ENCODE data around the gene FUT6. TPM values are rescaled to one million over a fixed set of nuclear protein-coding genes. Genes with fewer than 3 reads are reported as not detected.

The FUT6 gene
- total RNA-seq, 2 experiments from 2014 or later, result not detected

GRCh38 chr19:5793188-5793587 is 46.3 kb downstream of the FUT6 start:
- no peaks in the 10 kb centered on the region for H3K9me3 Mint-ChIP-seq
- CTCF ChIA-PET, result interaction anchor here (0.6 to 2.7 kb wide), 3 partner anchors 11 to 166 kb away, joined by 3 to 17 read pairs (median 3); partner anchors contain the start of gene NRTN
- intact Hi-C loops (cut with micrococcal nuclease), result loop anchor here (5.0 to 10.0 kb wide), 2 partner anchors 184 to 208 kb away; partner anchors contain the start of gene RANBP3
- no peak overlapping the region for H3K4me3 Mint-ChIP-seq
- peaks cover 13% of the 10 kb centered on the region for H3K36me3 Mint-ChIP-seq (ENCODE audit: low read depth)
- H3K4me1 Mint-ChIP-seq (ENCODE audit: low read depth), result peaks cover 13% of the 10 kb centered on the region
- no peak overlapping the region for H3K27ac Mint-ChIP-seq
- no peaks in the 10 kb centered on the region for H3K27me3 Mint-ChIP-seq (ENCODE audit: low read depth)
- DNase-seq, result no peak

- Mint-ChIP-seq H3K4me1 (ENCODE audit: low read depth) (peaks cover 13% of the 10 kb centered on the region), H3K9me3 (no peaks in the 10 kb centered on the region), H3K27me3 (ENCODE audit: low read depth) (no peaks in the 10 kb centered on the region), H3K36me3 (ENCODE audit: low read depth) (peaks cover 17% of the 10 kb centered on the region), H3K27ac (no peak overlapping the region), H3K4me3 (peak overlapping the region; percentile 24)
- intact Hi-C loops (cut with micrococcal nuclease), result loop anchor here (5.0 to 10.0 kb wide), 2 partner anchors 185 to 207 kb away; partner anchors contain the start of gene RANBP3
- CTCF ChIA-PET, result interaction anchor here (2.1 kb wide), 1 partner anchor 12 kb away, joined by 16 read pairs; the partner anchor contains the start of gene NRTN
- DNase-seq, result no peak
Observed at GRCh38 chr19:5792224-5792623, 47.3 kb downstream of the FUT6 start.

DNA sequence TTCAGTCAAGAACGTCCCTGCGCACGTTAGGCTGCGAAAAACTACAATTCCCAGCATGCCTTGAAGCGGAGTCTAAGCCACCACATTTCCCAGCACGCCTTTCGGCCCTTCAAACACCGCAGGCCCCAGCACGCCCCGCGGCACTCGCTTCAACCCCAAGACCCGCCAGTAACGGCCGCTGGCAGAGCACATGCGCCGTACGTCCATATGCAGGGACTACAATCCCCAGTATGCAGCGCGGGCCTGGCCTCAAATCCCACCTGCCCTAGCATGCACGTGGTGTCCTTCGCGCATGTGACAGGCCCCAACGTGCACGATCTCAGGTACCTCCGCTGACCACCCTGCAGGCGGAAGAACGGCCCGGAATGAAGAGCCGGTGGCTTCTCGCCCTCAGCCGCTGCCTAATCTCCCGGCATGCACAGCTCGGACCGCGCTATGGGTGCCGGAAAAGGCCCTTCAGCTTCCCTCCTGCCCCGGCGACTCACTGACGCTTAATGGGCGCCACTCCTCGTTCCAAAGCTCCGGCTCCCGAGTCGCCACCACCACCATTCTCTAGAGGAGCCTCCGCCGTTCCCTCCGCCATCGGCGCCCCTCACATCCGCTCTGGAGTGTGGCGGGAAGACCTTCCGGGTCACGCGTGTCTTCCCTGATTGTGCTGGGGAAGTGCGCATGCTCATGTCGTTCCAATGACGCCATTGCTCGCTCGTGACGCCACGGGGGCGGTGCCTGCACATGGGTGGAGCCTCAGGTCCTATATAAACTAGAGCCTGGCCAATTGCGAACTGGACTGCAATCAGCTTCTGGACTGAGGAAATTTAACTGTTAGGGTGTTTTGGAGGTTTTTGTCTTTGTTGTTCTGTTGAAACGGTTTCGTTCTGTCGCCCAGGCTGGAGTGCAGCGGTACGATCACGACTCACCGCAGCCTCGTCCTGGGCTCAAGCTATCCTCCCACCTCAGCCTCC is 48.7 kb downstream of the FUT6 start, which contains the start of gene DUS3L:
Gene DUS3L (minus strand): TSS at position 605 of the 962 bp plus-strand sequence. CDS start 22 bp downstream, at position 583.
- Mint-ChIP-seq H3K27me3 (ENCODE audit: low read depth) (no peaks in the 10 kb centered on the region), H3K4me1 (ENCODE audit: low read depth) (peaks cover 13% of the 10 kb centered on the region), H3K27ac (peak within 1 kb of the TSS; percentile 100), H3K4me3 (peak within 1 kb of the TSS; percentile 100), H3K36me3 (ENCODE audit: low read depth) (peaks cover 28% of the 10 kb centered on the region), H3K9me3 (no peaks in the 10 kb centered on the region)
- intact Hi-C loops (cut with micrococcal nuclease), result loop anchor here (1.0 to 10.0 kb wide), 12 partner anchors 37 to 1000 kb away; partner anchors contain the start of genes CATSPERD, CLPP, FEM1A and LONP1
- CTCF ChIA-PET, result interaction anchor here (0.7 to 2.1 kb wide), 2 partner anchors 13 to 16 kb away, joined by 5 to 16 read pairs; partner anchors contain the start of gene NRTN
- DNase-seq, result peak; percentile 98

DNA sequence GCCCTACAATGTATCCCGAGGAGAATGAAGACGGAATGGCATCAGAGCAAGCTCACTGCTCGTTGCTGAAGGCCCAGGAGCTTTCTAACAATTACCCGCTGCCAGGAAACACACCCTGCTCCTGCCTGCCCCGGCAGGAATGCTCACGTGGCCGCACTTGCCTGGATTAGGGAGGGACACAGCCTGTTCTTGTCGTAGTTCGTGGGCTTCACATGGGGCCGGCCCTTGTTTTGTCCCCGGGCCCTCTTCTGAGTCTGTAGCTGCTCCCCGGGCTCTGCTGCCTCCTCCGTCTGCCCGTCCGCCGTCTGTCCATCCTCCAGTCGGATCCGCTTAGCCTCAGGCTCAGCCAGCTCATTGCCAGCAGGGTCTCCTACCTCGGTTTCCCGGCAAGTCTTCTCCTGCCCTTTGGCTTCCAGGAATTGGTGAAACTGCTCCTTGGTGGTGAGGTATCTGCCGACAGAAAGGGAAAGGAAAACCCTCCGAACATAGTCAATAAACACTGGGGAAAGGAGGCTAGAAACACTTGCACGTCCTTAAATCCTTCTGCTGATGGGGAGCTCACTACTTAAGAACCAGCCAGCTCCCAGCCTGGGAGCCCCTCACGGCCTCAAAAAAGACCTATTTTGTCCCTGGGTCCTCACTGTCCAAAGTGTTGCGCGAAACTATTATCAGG is 49.5 kb downstream of the FUT6 start:
- intact Hi-C loops (cut with micrococcal nuclease), result loop anchor here (1.0 to 10.0 kb wide), 11 partner anchors 70 to 999 kb away; partner anchors contain the start of genes CATSPERD, CLPP, FEM1A and LONP1
- CTCF ChIA-PET, result interaction anchor here (0.7 to 2.1 kb wide), 2 partner anchors 14 to 16 kb away, joined by 5 to 16 read pairs; partner anchors contain the start of gene NRTN
- H3K4me1 Mint-ChIP-seq (ENCODE audit: low read depth), result peaks cover 13% of the 10 kb centered on the region
- peak overlapping the region; percentile 100 for H3K27ac Mint-ChIP-seq
- peak overlapping the region; percentile 100 for H3K4me3 Mint-ChIP-seq
- no peak for DNase-seq
- H3K9me3 Mint-ChIP-seq, result no peaks in the 10 kb centered on the region
- no peaks in the 10 kb centered on the region for H3K27me3 Mint-ChIP-seq (ENCODE audit: low read depth)
- peaks cover 29% of the 10 kb centered on the region for H3K36me3 Mint-ChIP-seq (ENCODE audit: low read depth)

GRCh38 chr19:5789351-5789761 is 50.1 kb downstream of the FUT6 start:
- Mint-ChIP-seq H3K36me3 (ENCODE audit: low read depth) (peaks cover 29% of the 10 kb centered on the region), H3K4me1 (ENCODE audit: low read depth) (peaks cover 13% of the 10 kb centered on the region), H3K27ac (no peak overlapping the region), H3K9me3 (no peaks in the 10 kb centered on the region), H3K4me3 (peak overlapping the region; percentile 100), H3K27me3 (ENCODE audit: low read depth) (no peaks in the 10 kb centered on the region)
- no peak for DNase-seq
- intact Hi-C loops (cut with micrococcal nuclease), result no loop called here
- CTCF ChIA-PET, result no interaction called here

DNA sequence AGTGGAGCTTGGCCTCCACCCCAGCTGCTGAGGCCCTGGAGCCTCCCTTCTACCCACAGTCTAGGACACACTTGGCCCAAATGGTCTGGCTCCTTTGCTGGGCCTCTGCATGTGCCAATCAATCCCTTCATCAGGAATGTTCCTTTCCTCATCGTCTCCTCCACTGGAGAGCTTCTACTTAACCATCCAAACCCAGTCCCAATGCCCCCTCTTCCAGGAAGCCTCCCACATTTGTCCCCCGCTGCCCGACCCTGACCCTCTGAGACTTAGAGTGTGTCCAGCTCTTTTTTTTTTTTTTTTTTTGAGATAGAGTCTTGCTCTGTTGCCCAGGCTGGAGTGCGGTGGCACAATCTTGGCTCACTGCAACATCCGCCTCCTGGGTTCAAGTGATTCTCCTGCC is 51.1 kb downstream of the FUT6 start:
- no peak for DNase-seq
- intact Hi-C loops (cut with micrococcal nuclease), result no loop called here
- Mint-ChIP-seq H3K27me3 (ENCODE audit: low read depth) (no peaks in the 10 kb centered on the region), H3K4me3 (peak overlapping the region; percentile 39), H3K4me1 (ENCODE audit: low read depth) (peaks cover 13% of the 10 kb centered on the region), H3K9me3 (no peaks in the 10 kb centered on the region), H3K27ac (no peak overlapping the region), H3K36me3 (ENCODE audit: low read depth) (peaks cover 29% of the 10 kb centered on the region)
- CTCF ChIA-PET, result interaction anchor here (0.6 kb wide), 1 partner anchor 99 kb away, joined by 3 read pairs; the partner anchor contains the start of gene RPL36

DNA sequence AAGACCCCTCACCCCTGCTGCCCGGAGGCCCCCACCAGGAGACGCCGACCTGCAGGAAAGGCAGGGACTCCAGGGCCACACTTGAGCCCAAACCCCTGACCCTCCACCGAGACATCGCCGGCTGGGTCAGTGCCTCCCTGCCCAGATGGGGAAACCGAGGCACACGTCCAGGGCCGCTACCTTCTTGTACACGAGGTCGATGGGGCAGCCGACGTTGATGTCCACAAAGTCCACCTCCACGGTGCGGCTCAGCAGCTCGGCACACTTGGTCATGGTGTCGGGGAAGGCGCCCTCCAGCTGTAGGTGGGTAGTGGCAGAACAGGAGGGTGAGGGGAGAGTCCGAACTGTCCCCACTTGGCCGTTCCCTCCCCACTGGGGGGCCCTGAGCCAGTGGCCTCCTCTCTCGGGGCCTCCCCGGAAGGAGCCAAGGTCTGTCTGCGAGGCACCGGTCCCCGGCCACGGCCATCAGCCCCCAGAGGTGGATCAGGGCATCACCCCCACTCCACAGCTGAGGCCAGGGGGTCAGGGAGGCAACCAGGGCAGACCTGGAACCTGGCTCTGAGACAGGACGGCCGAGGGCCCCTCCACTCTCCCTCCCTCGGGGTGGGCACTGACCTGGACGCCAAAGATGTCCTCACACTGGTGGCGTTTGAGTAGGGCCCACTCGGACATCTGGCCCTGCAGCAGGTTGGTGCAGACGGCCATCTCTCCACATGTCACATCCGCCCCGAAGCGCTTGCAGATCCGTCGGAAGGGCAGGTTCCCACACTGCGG is 51.9 kb downstream of the FUT6 start:
- no peak overlapping the region for H3K27ac Mint-ChIP-seq
- H3K4me1 Mint-ChIP-seq (ENCODE audit: low read depth), result peaks cover 13% of the 10 kb centered on the region
- H3K36me3 Mint-ChIP-seq (ENCODE audit: low read depth), result peaks cover 29% of the 10 kb centered on the region
- no peaks in the 10 kb centered on the region for H3K27me3 Mint-ChIP-seq (ENCODE audit: low read depth)
- CTCF ChIA-PET, result no interaction called here
- DNase-seq, result no peak
- intact Hi-C loops (cut with micrococcal nuclease), result no loop called here
- H3K4me3 Mint-ChIP-seq, result peak overlapping the region; percentile 9
- H3K9me3 Mint-ChIP-seq, result no peaks in the 10 kb centered on the region

DNA sequence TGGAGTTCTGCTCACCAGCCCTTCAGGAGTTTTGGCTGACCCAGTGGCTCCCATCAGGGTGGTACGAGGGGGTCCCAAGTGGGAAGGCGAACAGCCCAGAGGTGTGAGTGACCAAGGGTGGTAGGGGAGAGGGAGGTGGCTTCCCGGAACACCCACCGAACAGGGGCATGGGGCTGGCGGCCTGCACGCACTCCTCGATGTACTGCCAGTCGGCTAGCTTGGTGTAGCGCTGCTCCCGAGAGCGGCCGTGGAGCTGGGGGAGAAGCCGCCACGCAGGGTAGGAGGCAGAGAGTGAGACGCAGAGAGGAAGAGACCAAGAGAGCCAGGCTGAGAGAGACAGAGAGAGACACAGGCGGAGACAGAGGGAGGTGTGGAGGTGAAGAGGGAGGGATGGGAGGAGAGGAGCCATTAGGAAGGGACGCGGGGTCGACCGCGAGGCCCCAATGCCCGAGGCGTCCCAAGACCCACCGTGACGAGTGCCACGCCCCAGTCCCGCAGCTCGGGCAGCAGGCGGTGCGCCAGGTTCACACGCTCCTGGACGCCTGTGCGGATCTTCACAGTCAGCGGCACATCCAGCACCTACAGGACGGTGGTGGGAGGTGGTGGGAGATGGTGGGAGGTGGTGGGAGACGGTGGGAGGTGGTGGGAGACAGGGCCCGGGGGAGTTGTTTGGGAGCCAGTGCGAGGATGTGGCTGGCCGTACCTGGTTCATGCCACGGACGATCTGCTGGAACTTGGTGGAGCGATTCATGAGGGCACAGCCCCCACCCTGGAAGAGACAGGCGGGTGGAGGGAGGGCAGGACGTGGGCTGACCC is 52.7 kb downstream of the FUT6 start:
- Mint-ChIP-seq H3K4me3 (no peak overlapping the region), H3K27ac (no peak overlapping the region), H3K36me3 (ENCODE audit: low read depth) (peaks cover 29% of the 10 kb centered on the region), H3K4me1 (ENCODE audit: low read depth) (peaks cover 13% of the 10 kb centered on the region), H3K27me3 (ENCODE audit: low read depth) (no peaks in the 10 kb centered on the region), H3K9me3 (no peaks in the 10 kb centered on the region)
- intact Hi-C loops (cut with micrococcal nuclease), result no loop called here
- no peak for DNase-seq
- CTCF ChIA-PET, result no interaction called here

DNA sequence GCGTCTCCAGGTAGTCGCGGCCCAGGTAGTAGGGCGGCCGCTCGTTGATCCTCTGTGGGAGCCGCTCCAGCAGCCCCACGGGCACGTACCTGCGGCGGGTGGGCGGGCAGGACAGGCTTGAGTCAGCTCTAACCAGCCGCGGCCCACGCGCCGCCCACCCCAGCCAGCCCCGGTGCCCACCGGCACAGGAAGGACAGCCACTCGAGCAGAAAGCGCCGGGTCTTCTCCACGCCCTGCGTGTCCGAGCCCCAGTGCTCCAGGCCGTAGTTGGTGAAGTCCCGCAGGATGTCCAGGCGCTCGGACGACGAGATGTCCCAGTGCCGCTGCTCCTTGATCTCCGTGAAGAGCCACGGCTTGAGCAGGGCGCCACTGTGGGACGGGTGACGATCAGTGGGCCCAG is 54.1 kb downstream of the FUT6 start:
- Mint-ChIP-seq H3K27me3 (ENCODE audit: low read depth) (no peaks in the 10 kb centered on the region), H3K27ac (no peak overlapping the region), H3K4me1 (ENCODE audit: low read depth) (peaks cover 10% of the 10 kb centered on the region), H3K36me3 (ENCODE audit: low read depth) (peaks cover 24% of the 10 kb centered on the region), H3K4me3 (no peak overlapping the region), H3K9me3 (no peaks in the 10 kb centered on the region)
- intact Hi-C loops (cut with micrococcal nuclease), result no loop called here
- DNase-seq, result no peak
- CTCF ChIA-PET, result interaction anchor here (0.5 to 1.0 kb wide), 2 partner anchors 19 to 810 kb away, joined by 3 read pairs; partner anchors contain the start of gene NRTN

- Mint-ChIP-seq H3K27me3 (ENCODE audit: low read depth) (no peaks in the 10 kb centered on the region), H3K4me1 (ENCODE audit: low read depth) (peaks cover 3% of the 10 kb centered on the region), H3K9me3 (no peaks in the 10 kb centered on the region), H3K27ac (no peak within 1 kb of the TSS), H3K4me3 (no peak within 1 kb of the TSS), H3K36me3 (ENCODE audit: low read depth) (peaks cover 20% of the 10 kb centered on the region)
- CTCF ChIA-PET, result interaction anchor here (1.0 kb wide), 1 partner anchor 20 kb away, joined by 3 read pairs; the partner anchor contains the start of gene NRTN
- intact Hi-C loops (cut with micrococcal nuclease), result no loop called here
- DNase-seq, result no peak
Observed at GRCh38 chr19:5784581-5785147, 54.8 kb downstream of the FUT6 start, which contains the start of gene PRR22. Gene PRR22, minus strand, starts transcription at chr19:5784746. Its CDS starts 86 bp downstream, at chr19:5784660.
